Calu3 (cell line): ENCODE measurements around the gene TCAP. TPM values are rescaled to one million over a fixed set of nuclear protein-coding genes. Genes with fewer than 3 reads are reported as not detected.
A peak's percentile ranks its signal among the peaks of the same experiment; 100 is the strongest.

Source experiments
- BruUV-seq: library from RNA; stranded (reverse); fragments of 400-500 nt; replicated peaks from 2 replicates; lab custom pipeline; 2021; lab: Mats Ljungman, UMichigan
- CTCF ChIA-PET: fragments of 300-600 bp; sonication (Branson Sonifier 250); formaldehyde crosslinking; loops from one replicate; lab custom pipeline; 2022; ENCODE audit warnings: antibody characterized with exemption; lab: Charles Lee
- DNase-seq: peaks from one replicate; pipeline ENCODE4 v3.0.0; 2022
- H3K27ac Mint-ChIP-seq: one replicate; pipeline ENCODE4 v1.8.0; 2022; ENCODE audit warnings: mixed read lengths; ENCODE audit not compliant: unreplicated experiment
- H3K27me3 Mint-ChIP-seq: one replicate; pipeline ENCODE4 v1.8.0; 2022; ENCODE audit warnings: mixed read lengths; ENCODE audit not compliant: unreplicated experiment
- H3K36me3 Mint-ChIP-seq: one replicate; pipeline ENCODE4 v1.8.0; 2022; ENCODE audit warnings: mild to moderate bottlenecking, moderate library complexity, mixed read lengths; ENCODE audit not compliant: insufficient read depth, unreplicated experiment
- H3K4me1 Mint-ChIP-seq: one replicate; pipeline ENCODE4 v1.8.0; 2022; ENCODE audit warnings: mild to moderate bottlenecking, low read depth, mixed read lengths; ENCODE audit not compliant: unreplicated experiment
- H3K4me3 Mint-ChIP-seq: one replicate; pipeline ENCODE4 v1.8.0; 2022; ENCODE audit warnings: mild to moderate bottlenecking, low read depth, moderate library complexity, mixed read lengths; ENCODE audit not compliant: unreplicated experiment
- H3K9me3 Mint-ChIP-seq: one replicate; pipeline ENCODE4 v1.8.0; 2022; ENCODE audit warnings: low read depth, mixed read lengths; ENCODE audit not compliant: unreplicated experiment
- CTCF ChIP-seq: fragments of 200-600 bp; IDR thresholded peaks from one replicate; pipeline ENCODE4 v1.8.0; 2022; ENCODE audit warnings: antibody characterized with exemption; ENCODE audit not compliant: unreplicated experiment
- intact Hi-C: fragments of 100-400 bp; cut with micrococcal nuclease; formaldehyde crosslinking; loops from one replicate; pipeline ENCODE4 v1.10.0; 2022; ENCODE audit not compliant: unreplicated experiment
- total RNA-seq: library from RNA; stranded (reverse); gene quantifications from 2 replicates; pipeline ENCODE4 v1.2.3, GENCODE V29; 2022

TCAP gene
- total RNA-seq, 1 experiment from 2014 or later = 51.5 TPM

GRCh38 chr17:39675390-39676082 is 10.4 kb downstream of the TCAP start:
- peaks cover 82% of the 10 kb centered on the region for H3K36me3 Mint-ChIP-seq
- peak overlapping the region; percentile 62 for H3K27ac Mint-ChIP-seq
- H3K4me1 Mint-ChIP-seq = peaks cover 88% of the 10 kb centered on the region
- TSS peak; percentile 80 for BruUV-seq
- intact Hi-C loops = loop anchor here (1.0 kb wide), 8 partner anchors 7 to 284 kb away; partner anchors contain the start of genes MIEN1 and PNMT
- peaks cover 14% of the 10 kb centered on the region for H3K27me3 Mint-ChIP-seq
- CTCF ChIA-PET = interaction anchor here (0.6 to 161.2 kb wide), 63 partner anchors 39 to 1324 kb away, joined by 3 to 42089 read pairs (median 6); partner anchors contain the start of genes CDK12, ERBB2, GRB7 and GSDMA
- peak; percentile 96 for DNase-seq
- peak overlapping the region; percentile 19 for H3K4me3 Mint-ChIP-seq
- TF ChIP-seq CTCF = no peak
- no peaks in the 10 kb centered on the region for H3K9me3 Mint-ChIP-seq

- intact Hi-C loops = loop anchor here (1.0 kb wide), 8 partner anchors 8 to 283 kb away; partner anchors contain the start of genes MIEN1 and PNMT
- DNase-seq = peak; percentile 100
- no peaks in the 10 kb centered on the region for H3K9me3 Mint-ChIP-seq
- peak overlapping the region; percentile 3 for H3K4me3 Mint-ChIP-seq
- peaks cover 91% of the 10 kb centered on the region for H3K4me1 Mint-ChIP-seq
- TF ChIP-seq CTCF = no peak
- CTCF ChIA-PET = interaction anchor here (0.6 to 161.2 kb wide), 47 partner anchors 39 to 1324 kb away, joined by 3 to 42089 read pairs (median 7); partner anchors contain the start of genes ERBB2, GRB7, GSDMA and GSDMB
- TSS peak; percentile 20 for BruUV-seq
- H3K36me3 Mint-ChIP-seq = peaks cover 78% of the 10 kb centered on the region
- peaks cover 6% of the 10 kb centered on the region for H3K27me3 Mint-ChIP-seq
- peak overlapping the region; percentile 62 for H3K27ac Mint-ChIP-seq
Measured at GRCh38 chr17:39676198-39676819, 11.2 kb downstream of the TCAP start.

GRCh38 chr17:39677072-39677471 is 11.9 kb downstream of the TCAP start:
- H3K36me3 Mint-ChIP-seq = peaks cover 72% of the 10 kb centered on the region
- peaks cover 85% of the 10 kb centered on the region for H3K4me1 Mint-ChIP-seq
- TF ChIP-seq CTCF = no peak
- CTCF ChIA-PET = interaction anchor here (0.8 to 161.2 kb wide), 24 partner anchors 38 to 788 kb away, joined by 3 to 42089 read pairs (median 9); partner anchors contain the start of genes ERBB2, GRB7, GSDMA and GSDMB
- peak overlapping the region; percentile 27 for H3K27ac Mint-ChIP-seq
- H3K9me3 Mint-ChIP-seq = no peaks in the 10 kb centered on the region
- peak overlapping the region; percentile 1 for H3K4me3 Mint-ChIP-seq
- no peaks in the 10 kb centered on the region for H3K27me3 Mint-ChIP-seq
- intact Hi-C loops = no loop called here
- BruUV-seq = no TSS peak
- peak; percentile 82 for DNase-seq

GRCh38 chr17:39677542-39678339 is 12.6 kb downstream of the TCAP start:
- peak; percentile 93 for DNase-seq
- no TSS peak for BruUV-seq
- peak overlapping the region; percentile 6 for H3K4me3 Mint-ChIP-seq
- H3K4me1 Mint-ChIP-seq = peaks cover 79% of the 10 kb centered on the region
- TF ChIP-seq CTCF = no peak
- H3K27me3 Mint-ChIP-seq = no peaks in the 10 kb centered on the region
- peaks cover 65% of the 10 kb centered on the region for H3K36me3 Mint-ChIP-seq
- H3K9me3 Mint-ChIP-seq = no peaks in the 10 kb centered on the region
- peak overlapping the region; percentile 27 for H3K27ac Mint-ChIP-seq
- CTCF ChIA-PET = interaction anchor here (0.6 to 161.2 kb wide), 30 partner anchors 37 to 1001 kb away, joined by 3 to 42089 read pairs (median 5); partner anchors contain the start of genes ERBB2, GRB7, GSDMA and GSDMB
- intact Hi-C loops = no loop called here
